Measurements from ENCODE around the gene TMEM254. TPM values are rescaled to one million over a fixed set of nuclear protein-coding genes. Genes with fewer than 3 reads are reported as not detected.

The TMEM254 gene
- total and polyA plus RNA-seq, 2 of the 13 experiments (the other 11 are each of a cell fraction or from before 2014, with no cell fraction given), result 11.2 to 39.0 TPM

DNA sequence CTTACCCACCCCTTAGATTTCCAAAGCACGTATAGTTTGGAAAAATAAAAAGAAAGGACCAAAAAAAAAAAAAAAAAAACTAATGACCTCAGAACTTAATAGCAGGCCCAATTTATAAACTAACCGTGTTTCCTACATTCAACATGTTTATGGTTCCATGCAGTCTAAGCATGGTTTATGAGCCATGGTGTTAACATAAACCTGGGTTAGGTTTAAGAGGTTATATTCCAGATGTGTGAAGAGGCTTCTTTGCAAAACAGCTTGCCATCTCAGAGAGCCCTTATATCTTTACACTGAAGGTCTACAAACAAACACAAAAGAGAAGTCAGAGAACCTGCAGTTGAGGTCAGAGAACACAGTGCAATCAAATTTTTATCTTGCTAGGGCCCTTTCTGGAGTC is 15.8 kb downstream of the TMEM254 start:
- H4K20me1 ChIP-seq (ENCODE audit: insufficient read depth, low read length), result no peaks in the 10 kb centered on the region
- no peak overlapping the region for H2AFZ ChIP-seq (ENCODE audit: low read length)
- H3K27me3 ChIP-seq (ENCODE audit: control insufficient read depth in 1 of 2, insufficient read depth in 2 of 2, low read length in 2 of 2), result no peaks in the 10 kb centered on the region; a peak in 1 of 5 replicates
- TF ChIP-seq NFE2L1 (CRISPR knock-in tag; IDR thresholded peaks at IDR 0.05; ENCODE audit: borderline replicate concordance) (no peak), ARID2 (CRISPR knock-in tag; IDR thresholded peaks at IDR 0.05; ENCODE audit: borderline replicate concordance) (no peak), NBN (conservative IDR thresholded peaks at IDR 0.05) (no peak), HIC2 (CRISPR knock-in tag; IDR thresholded peaks at IDR 0.05; ENCODE audit: low read depth) (no peak), ZFP62 (CRISPR knock-in tag; IDR thresholded peaks at IDR 0.05) (no peak), ZNF143 (CRISPR knock-in tag; IDR thresholded peaks at IDR 0.05) (no peak), EHMT2 (IDR thresholded peaks at IDR 0.05; ENCODE audit: borderline replicate concordance, low read depth, low read length) (no peak), TOE1 (CRISPR knock-in tag; IDR thresholded peaks at IDR 0.05) (no peak), RXRB (CRISPR knock-in tag; IDR thresholded peaks at IDR 0.05; ENCODE audit: borderline replicate concordance) (no peak), ZC3H13 (CRISPR knock-in tag; IDR thresholded peaks at IDR 0.05) (no peak), RELA (CRISPR knock-in tag; IDR thresholded peaks at IDR 0.05) (no peak), ZNF646 (CRISPR knock-in tag; IDR thresholded peaks at IDR 0.05) (no peak), NFATC3 (CRISPR knock-in tag; IDR thresholded peaks at IDR 0.05) (no peak), ZNF331 (CRISPR knock-in tag; IDR thresholded peaks at IDR 0.05) (no peak), SMC3 (IDR thresholded peaks at IDR 0.05; ENCODE audit: low read length) (no peak), ZNF790 (CRISPR knock-in tag; IDR thresholded peaks at IDR 0.05; ENCODE audit: borderline replicate concordance) (no peak), AHR (CRISPR knock-in tag; IDR thresholded peaks at IDR 0.05) (no peak), MXD4 (CRISPR knock-in tag; IDR thresholded peaks at IDR 0.05) (no peak)
- ATAC-seq (no peak), FAIRE-seq (no peak), DNase-seq (ENCODE audit: low spot score) (no peak)
- H3K9ac ChIP-seq (ENCODE audit: insufficient read depth, low read depth, low read length), result no peak overlapping the region
- in situ Hi-C loops (cut with HindIII; ENCODE audit: extremely low pct_ligation_motif_present, low pct_unique_long_range_greater_than_20kb), result no loop called here
- ChIA-PET POLR2A (no interaction called here), CTCF (ENCODE audit: low intra/inter-chr PET ratio, low total read pairs) (no interaction called here)
- no peaks in the 10 kb centered on the region for H3K9me3 ChIP-seq (ENCODE audit: low read length)
- no peak overlapping the region for H3K4me2 ChIP-seq (ENCODE audit: low read depth, low read length)
- no TSS peak for BruUV-seq (replicated peaks)
- 82% methylated on average over 2 of the region's 2 CpGs for WGBS (ENCODE audit: low lambda C conversion rate)
- H3K4me1 ChIP-seq (ENCODE audit: insufficient read depth, low read length), result no peaks in the 10 kb centered on the region
- no peak overlapping the region for H3K4me3 ChIP-seq (replicated peaks in 1 of 3; ENCODE audit: insufficient read depth in 1 of 3, low read depth in 2 of 3, low read length in 3 of 3)
- no peaks in the 10 kb centered on the region for H3K79me2 ChIP-seq (ENCODE audit: insufficient read depth, low read length)
- H3K36me3 ChIP-seq (replicated peaks in 1 of 2; ENCODE audit: control insufficient read depth in 1 of 2, insufficient read depth in 2 of 2, low read length in 2 of 2), result no peaks in the 10 kb centered on the region
- no peak overlapping the region for H3K27ac ChIP-seq (ENCODE audit: extremely low read length, insufficient read depth, low read length)
- intact Hi-C loops (cut with micrococcal nuclease; ENCODE audit: unreplicated experiment), result no loop called here
